ENCODE data around the gene NOX3.

DNA sequence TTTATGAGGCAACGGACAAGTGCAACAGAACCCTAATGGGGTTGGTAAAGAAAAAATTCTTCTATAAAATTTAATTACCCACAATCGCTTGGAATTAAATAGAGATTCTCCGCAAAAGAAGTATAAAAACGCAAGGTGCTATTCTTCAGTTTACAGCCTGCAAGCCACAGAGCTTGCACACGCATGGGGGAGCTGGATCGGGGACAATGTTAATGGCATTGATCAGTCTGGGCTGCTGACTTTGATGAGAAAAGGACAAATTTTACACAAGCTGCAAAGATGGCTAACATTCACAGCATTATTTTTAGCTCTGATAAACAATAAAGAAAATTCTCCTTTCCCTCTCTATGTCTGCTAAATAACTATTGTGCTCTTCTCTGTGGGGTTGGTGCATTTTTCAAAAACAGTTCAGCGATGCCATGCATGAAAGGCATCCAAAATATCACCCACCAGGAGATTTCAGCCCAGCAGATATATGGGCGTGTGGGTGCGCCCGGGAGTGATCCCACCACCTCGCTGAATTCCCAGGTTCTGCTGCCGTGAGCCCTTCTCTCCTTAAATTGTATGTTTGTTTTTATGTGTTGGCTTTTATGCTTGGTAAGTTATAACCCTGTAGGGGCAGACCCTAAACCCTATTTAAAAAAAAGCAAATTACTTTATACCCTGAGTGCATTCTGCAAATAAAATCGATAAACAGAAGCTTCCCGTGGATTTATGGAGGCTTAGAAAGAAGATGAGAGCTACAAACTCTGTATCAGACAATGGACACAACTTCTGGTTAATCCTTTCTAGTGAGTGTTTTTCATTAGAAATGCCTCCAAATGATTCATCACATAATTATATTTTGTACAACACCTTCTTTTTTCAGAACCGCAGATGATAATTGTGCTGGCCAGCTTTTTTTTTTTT lies 55.6 kb downstream of the NOX3 start:
- TF ChIP-seq, protein P1, sequence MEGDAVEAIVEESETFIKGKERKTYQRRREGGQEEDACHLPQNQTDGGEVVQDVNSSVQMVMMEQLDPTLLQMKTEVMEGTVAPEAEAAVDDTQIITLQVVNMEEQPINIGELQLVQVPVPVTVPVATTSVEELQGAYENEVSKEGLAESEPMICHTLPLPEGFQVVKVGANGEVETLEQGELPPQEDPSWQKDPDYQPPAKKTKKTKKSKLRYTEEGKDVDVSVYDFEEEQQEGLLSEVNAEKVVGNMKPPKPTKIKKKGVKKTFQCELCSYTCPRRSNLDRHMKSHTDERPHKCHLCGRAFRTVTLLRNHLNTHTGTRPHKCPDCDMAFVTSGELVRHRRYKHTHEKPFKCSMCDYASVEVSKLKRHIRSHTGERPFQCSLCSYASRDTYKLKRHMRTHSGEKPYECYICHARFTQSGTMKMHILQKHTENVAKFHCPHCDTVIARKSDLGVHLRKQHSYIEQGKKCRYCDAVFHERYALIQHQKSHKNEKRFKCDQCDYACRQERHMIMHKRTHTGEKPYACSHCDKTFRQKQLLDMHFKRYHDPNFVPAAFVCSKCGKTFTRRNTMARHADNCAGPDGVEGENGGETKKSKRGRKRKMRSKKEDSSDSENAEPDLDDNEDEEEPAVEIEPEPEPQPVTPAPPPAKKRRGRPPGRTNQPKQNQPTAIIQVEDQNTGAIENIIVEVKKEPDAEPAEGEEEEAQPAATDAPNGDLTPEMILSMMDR (conservative IDR thresholded peaks at IDR 0.05; ENCODE audit: low read length), result no peak
- no peak for TF ChIP-seq EZH2phosphoT487 (IDR thresholded peaks at IDR 0.05; ENCODE audit: borderline replicate concordance)
